HG03342 (cell line): ENCODE data around the gene CRYM.
"Not testable (repeated sequence)": the region's sequence is repeated elsewhere in the genome, so short reads cannot be mapped to it uniquely, and the experiment has no call there.

Source experiments
- ATAC-seq: cut with Tn5 transposase; IDR thresholded peaks from one replicate; pipeline ENCODE4 v1.9.1; 2021; ENCODE audit warnings: mild to moderate bottlenecking, moderate library complexity; ENCODE audit not compliant: unreplicated experiment

CRYM gene

GRCh38 chr16:21281698-21282389 is 3.8 kb upstream of the CRYM start:
- ATAC-seq, result no peak

DNA sequence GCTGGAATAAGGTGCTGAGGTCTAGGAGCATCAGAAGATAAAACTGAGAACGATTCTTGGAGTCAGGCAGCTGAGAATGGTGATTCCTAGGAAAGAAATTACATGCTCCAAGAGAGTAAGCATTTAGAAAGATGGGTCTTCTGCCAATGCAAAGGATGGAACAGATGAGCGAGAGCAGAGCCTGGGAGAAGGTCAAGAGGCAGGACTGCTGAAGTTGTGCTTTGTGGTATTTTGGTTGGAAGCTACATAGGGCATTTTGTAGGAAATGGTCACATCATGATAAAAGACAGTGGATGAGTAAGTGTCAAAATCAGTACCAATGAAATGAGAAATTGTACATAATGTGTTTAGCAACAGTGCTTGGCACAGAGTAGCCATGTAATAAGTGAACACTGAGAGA is 1.4 kb upstream of the CRYM start:
- ATAC-seq, result no peak

GRCh38 chr16:21277045-21277926 is 804 bp downstream of the CRYM start:
- no peak for ATAC-seq

GRCh38 chr16:21276090-21276489 is 2.0 kb downstream of the CRYM start:
- ATAC-seq, result no peak

DNA sequence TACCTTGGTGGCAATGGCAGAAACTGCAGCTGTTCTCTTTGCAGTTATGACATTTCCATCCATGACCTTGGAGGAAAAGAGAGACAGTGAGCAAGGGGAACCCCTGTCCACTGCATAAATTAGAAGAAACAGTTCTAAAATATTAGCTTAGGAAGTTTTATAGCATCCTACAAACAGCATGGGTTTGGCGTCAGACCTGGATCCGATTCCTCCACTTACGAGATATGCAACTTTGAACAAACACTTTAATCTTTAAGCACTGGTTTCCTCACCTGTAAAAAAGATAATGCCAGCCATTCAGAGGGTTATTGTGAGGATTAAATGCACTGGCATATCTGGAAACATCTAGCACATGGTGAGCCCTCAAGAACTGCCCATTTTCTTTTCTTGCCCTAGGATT is 2.6 kb downstream of the CRYM start:
- no peak for ATAC-seq

DNA sequence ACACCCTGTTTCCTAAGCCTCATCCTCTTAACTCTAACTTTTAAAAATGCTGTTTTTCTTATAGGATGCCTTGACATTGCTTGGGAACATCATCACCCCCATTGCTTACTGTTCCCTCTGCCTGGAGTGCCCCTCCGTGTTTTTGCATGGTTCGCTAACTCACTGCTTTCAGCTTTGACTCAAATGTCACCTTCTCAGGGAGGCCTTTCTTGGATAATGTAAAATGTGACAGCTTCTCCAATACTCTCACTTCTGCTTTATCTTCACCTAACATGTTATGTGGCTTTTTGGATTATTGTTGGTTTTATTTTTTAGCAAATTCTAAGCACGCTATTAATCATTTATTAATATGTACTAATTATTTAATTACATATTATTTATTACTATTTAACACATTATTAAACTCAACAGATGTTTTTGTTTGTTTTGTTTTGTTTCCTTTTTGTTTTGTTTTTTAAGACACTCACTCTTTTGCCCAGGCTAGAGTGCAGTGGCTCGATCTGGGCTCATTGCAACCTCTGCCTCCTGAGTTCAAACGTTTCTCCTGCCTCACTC is 3.8 kb downstream of the CRYM start:
- ATAC-seq, result no peak

GRCh38 chr16:21272763-21273162 is 5.3 kb downstream of the CRYM start:
- not testable (repeated sequence) for ATAC-seq

GRCh38 chr16:21272253-21272652 is 5.8 kb downstream of the CRYM start:
- ATAC-seq, result no peak

GRCh38 chr16:21268236-21268635 is 9.9 kb downstream of the CRYM start:
- no peak for ATAC-seq

- no peak for ATAC-seq
Measured at GRCh38 chr16:21267298-21267697, 10.8 kb downstream of the CRYM start.

- no peak for ATAC-seq
Measured at GRCh38 chr16:21265104-21265837, 12.8 kb downstream of the CRYM start.

DNA sequence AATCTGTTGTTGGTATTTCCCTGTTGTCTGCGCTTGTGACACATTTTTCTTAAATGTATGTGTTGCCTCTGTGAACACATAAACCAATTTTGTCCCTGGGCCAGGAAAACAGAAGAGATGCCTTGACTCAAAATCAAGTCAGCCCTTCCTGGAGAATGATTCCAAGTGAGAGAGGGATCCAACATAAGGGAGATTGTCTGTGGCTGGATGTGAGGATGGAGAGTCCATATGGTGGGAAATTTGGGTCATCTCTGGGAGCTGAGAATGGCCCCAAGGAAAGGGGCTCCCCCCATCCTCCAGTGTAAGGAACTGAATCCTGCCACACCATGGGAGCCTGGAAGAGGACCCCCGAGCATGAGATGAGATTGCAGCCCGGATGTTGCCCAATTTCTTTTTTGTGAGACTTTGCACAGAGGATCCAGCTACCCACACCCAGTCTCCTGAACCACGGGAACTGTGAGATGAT is 13.5 kb downstream of the CRYM start:
- no peak for ATAC-seq

GRCh38 chr16:21263640-21264570 is 14.2 kb downstream of the CRYM start:
- no peak for ATAC-seq

DNA sequence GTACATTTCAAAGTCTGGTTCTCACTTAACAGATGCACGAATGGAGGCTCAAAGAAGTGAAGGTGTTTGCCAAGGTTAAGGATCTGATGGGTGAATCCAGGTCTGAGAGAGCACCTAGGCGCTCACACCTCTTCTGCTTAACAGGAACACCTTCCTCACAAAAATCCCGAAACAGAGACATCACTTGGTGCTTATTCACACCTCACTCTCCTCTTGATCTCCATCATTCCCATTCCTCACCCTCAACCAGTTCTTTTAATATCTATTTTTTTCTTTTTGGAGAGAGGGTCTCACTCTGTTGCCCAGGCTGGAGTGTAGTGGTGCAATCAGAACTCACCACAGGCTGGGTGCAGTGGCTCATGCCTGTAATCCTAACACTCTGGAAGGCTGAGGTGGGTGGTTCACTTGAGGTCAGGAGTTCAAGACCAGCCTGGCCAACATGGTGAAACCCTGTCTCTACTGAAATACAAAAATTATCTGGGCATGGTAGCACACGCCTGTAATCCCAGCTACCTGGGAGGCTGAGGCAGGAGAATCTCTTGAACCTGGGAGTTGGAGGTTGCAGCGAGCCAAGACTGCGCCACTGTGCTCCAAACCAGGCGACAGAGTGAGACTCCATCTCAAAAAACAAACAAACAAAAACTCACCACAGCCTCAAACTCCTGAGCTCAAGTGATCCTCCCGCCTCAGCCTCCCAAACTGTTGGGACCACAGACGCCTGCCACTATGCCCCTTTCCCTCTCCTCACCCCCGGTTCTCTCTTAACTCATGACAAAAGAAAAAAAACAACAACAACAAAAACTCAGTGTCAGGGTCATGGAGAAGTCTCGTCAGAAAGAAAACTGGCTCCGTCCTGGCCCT is 15.1 kb downstream of the CRYM start:
- ATAC-seq, result no peak

DNA sequence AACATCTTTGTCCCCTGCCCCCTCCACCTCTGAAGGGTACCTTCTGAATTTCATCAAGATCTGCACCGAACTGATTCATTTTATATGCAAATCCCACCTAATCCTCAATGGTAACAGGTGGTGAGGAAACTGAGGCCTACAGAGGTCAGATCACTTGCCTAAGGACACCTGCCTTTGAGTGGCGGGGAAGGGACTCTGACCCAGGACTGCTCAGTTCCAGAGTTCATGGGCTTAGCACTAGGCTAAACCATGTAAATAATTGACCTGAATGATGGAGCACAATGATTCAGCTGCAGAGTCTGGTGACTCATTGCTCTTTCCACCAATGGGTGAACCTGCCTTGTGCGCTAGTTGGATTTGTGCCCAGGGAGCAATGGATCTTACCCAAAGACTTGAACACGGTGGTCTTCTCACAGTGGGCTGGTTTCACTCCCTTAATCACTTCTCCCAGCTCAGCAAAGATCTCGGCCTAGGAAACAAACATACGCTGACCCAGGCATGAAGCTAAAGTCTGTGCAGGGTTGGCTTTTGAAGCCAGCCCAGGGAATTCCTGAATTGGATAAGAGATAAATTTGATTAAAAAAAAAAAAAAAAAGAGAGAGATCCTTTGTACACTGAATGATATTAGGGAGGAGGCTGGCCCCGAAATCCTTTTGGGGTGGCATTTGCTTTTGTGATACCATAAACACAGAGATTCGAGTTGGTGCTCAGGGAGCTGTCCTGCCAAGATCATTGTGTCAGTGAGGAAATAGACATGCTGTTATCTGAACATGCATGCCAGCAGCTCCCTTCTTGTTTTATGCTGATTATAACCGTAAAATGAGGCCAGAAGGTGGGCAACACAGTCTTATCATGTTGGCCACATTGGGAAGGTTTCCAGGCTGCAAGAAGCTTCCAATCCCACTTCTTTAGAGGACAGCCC is 17.0 kb downstream of the CRYM start:
- ATAC-seq, result no peak

DNA sequence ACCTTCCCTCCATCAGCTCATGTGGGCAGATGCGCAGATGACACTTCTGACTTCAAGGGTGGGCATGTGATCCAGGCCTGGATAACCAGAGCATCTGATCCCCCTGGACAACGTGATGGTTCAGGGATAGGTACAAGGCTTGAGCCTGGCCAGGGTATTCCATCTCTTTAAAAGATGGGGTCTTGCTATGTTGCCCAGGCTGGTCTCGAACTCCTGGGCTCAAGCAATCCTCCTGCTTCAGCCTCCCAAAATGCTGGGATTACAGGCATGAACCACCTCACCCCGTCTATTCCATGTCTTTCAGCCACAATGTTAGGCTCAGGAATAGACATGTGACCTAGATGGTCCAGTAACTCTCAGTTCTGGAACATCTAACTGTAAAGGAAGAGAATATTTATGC is 20.8 kb downstream of the CRYM start:
- ATAC-seq, result no peak

DNA sequence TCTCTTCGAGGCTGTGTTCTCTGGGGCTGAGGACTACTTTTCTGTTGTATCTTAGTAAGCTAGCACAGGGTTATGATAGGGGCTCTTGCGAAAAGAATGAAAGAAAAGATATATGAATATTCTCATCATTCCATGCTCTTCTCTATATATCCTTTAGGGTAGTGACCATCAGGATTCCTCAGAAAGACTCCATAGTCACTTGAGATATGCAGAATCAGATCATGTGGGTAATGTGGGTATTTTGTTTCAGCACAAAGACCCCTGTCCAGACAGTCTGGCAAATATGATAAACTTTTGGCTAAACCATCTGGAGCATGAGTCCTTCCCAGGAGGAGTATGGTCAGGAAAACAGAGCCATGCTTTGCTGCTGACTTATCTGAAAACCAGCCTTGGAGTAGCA is 21.5 kb downstream of the CRYM start:
- no peak for ATAC-seq

DNA sequence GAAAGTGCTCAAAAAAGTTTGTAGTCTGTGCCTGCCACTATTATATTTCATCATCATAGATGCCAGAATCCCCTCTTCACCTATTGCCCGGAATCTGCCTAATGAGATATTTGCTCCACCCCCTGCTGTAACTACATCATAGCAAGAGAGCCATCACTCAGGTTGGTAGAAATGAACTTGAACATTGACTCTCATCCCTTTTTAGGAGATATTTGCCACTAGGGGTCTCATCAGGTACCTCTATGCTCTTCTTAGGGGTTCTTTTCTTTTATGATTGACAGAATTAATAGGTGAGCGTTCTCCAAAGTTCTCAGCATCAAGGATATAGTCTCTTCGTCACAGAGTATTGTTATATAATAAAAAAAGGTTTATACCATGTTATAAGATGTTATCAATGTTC is 24.6 kb downstream of the CRYM start:
- no peak for ATAC-seq
